Left lung (tissue), 10 donors: ENCODE results near the gene UNC13A. TPM values are rescaled to one million over a fixed set of nuclear protein-coding genes. Genes with fewer than 3 reads are reported as not detected.

Source experiments
- ATAC-seq: fragments of 200-7000 bp; cut with Tn5 transposase; one replicate; pipeline ENCODE4 v1.9.1; 2020; ENCODE audit warnings: moderate library complexity
- DNase-seq, 4 donors: peaks; one replicate each; pipeline ENCODE4 v3.0.0-alpha.2; 2013 to 2020
- H3K27ac ChIP-seq, 2 donors: fragments of 200-600 bp; sonication (generic) in 1 of 2; one replicate each; pipeline versions ENCODE4 v1.5.0 to v1.8.0; 2020 to 2021
- H3K27me3 ChIP-seq, 2 donors: fragments of 200-600 bp; sonication (generic) in 1 of 2; one replicate each; pipeline versions ENCODE4 v1.5.0 to v1.8.0; 2020 to 2021
- H3K36me3 ChIP-seq, 2 donors: fragments of 200-600 bp; sonication (generic) in 1 of 2; one replicate each; pipeline versions ENCODE4 v1.5.0 to v1.8.0; 2020 to 2021
- H3K4me1 ChIP-seq, 2 donors: fragments of 200-600 bp; one replicate each; pipeline ENCODE4 v1.8.0; 2021
- H3K4me3 ChIP-seq, 2 donors: fragments of 200-600 bp; sonication (generic) in 1 of 2; one replicate each; pipeline versions ENCODE4 v1.5.0 to v1.8.0; 2020 to 2021; ENCODE audit warnings: mild to moderate bottlenecking in 1 of 2
- H3K9me3 ChIP-seq, 2 donors: fragments of 200-600 bp; sonication (generic) in 1 of 2; one replicate each; pipeline versions ENCODE4 v1.5.0 to v1.8.0; 2020 to 2021
- intact Hi-C, 2 donors: fragments of 100-400 bp; cut with DNase I; formaldehyde crosslinking; loops; one replicate each; pipeline versions ENCODE4 v1.11.2 to v1.14.2; 2022
- polyA plus RNA-seq, 6 donors: library from polyadenylated mRNA; unstranded; fragments of 120-200 nt; gene quantifications; one replicate each; pipeline ENCODE4 v1.2.1, GENCODE V29; 2013; ENCODE audit not compliant: insufficient read length in 6 of 6
- total RNA-seq, 2 donors: library from RNA; stranded (reverse); fragmentation: NEBNext Ultra II Directional; extraction: Animal tissue kit (Norgen Biotek cat#: 25700); gene quantifications; one replicate each; pipeline ENCODE4 v1.2.1, GENCODE V29; 2021
- TF ChIP-seq, protein P1 (sequence below), 2 donors: fragments of 200-600 bp; sonication (generic) in 1 of 2; IDR thresholded peaks; one replicate each; pipeline versions ENCODE4 v1.5.0 to v1.8.0; 2021; ENCODE audit warnings: antibody characterized with exemption in 2 of 2
- donor health status: DM: no; HTN: yes; CAD: no.
- donor health status: DM: no; HTN: no; CAD: no.

Gene UNC13A
- total and polyA plus RNA-seq, 8 donors = 0.15 to 0.98 (median 0.56) TPM

DNA sequence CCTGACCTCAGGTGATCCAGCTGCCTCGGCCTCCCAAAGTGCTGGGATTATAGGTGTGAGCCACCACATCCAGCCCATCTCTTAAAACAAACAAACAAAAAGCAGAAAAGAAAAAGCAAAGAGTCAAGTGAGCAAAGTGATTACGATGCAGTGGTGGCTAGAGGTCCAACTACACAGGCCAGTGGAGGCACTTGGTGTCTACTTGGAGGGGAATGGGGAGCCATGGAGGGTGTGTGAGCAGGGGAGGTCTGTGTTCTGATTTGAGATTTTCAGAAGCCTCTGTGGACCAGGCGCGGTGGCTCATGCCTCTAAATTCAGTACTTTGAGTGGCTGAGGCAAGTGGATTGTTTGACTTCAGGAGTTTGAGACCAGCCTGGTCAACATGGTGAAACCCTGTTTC, 126.1 kb downstream of the UNC13A start:
- ATAC-seq (no peak), DNase-seq (no peak)
- Histone ChIP-seq H3K27ac (peak overlapping the region in 1 of 2 donors; percentile 84), H3K9me3 (no peaks in the 10 kb centered on the region), H3K27me3 (no peaks in the 10 kb centered on the region), H3K4me1 (peaks cover 0 to 56% of the 10 kb centered on the region in 2 donors), H3K36me3 (peaks cover 0 to 91% of the 10 kb centered on the region in 2 donors), H3K4me3 (no peak overlapping the region)
- TF ChIP-seq, protein P1, sequence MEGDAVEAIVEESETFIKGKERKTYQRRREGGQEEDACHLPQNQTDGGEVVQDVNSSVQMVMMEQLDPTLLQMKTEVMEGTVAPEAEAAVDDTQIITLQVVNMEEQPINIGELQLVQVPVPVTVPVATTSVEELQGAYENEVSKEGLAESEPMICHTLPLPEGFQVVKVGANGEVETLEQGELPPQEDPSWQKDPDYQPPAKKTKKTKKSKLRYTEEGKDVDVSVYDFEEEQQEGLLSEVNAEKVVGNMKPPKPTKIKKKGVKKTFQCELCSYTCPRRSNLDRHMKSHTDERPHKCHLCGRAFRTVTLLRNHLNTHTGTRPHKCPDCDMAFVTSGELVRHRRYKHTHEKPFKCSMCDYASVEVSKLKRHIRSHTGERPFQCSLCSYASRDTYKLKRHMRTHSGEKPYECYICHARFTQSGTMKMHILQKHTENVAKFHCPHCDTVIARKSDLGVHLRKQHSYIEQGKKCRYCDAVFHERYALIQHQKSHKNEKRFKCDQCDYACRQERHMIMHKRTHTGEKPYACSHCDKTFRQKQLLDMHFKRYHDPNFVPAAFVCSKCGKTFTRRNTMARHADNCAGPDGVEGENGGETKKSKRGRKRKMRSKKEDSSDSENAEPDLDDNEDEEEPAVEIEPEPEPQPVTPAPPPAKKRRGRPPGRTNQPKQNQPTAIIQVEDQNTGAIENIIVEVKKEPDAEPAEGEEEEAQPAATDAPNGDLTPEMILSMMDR (IDR thresholded peaks at IDR 0.05) = no peak
- intact Hi-C loops = no loop called here

DNA sequence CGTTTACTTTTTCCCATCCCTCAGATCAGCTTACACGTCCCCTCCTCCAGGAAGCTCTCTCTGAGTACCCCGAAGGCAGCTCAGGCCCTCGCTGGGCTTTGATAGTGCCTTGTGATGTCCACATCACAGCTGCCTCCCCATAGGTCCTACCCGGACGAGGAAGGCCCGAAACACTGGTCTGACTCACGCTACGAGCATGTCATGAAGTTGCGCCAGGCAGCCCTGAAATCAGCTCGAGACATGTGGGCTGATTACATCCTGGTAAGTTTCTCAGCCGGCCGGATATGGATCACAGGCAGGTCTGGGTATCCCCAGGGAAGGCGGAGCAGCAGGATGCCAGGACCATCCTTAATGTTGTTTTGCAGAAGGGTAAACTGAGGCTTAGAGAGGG, 128.0 kb downstream of the UNC13A start:
- intact Hi-C loops = no loop called here
- H3K4me1 ChIP-seq = peaks cover 5 to 66% of the 10 kb centered on the region in 2 donors
- no peaks in the 10 kb centered on the region for H3K27me3 ChIP-seq
- ATAC-seq (peak; percentile 19), DNase-seq (peak in 2 of 4 donors; percentile 76 to 86)
- TF ChIP-seq, protein P1 (IDR thresholded peaks at IDR 0.05) = no peak
- peaks cover 0 to 72% of the 10 kb centered on the region in 2 donors for H3K36me3 ChIP-seq
- peak overlapping the region; percentile 35 to 84 for H3K27ac ChIP-seq
- H3K9me3 ChIP-seq = no peaks in the 10 kb centered on the region
- H3K4me3 ChIP-seq = no peak overlapping the region

DNA sequence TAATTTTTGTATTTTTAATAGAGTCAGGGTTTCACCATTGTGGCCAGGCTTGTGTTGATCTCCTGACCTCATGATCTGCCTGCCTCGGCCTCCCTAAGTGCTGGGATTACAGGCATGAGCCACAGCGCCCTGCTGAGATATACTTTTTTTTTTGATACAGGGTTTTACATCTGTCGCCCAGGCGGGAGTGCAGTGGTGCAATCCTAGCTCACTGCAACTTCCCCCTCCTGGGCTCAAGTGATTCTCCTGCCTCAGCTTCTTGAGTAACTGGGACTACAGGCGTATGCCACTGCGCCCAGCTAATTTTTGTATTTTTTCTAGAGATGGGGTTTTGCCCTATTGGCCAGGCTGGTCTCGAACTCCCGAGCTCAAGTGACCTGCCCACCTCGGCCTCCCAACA, 130.7 kb downstream of the UNC13A start:
- intact Hi-C loops = no loop called here
- TF ChIP-seq, protein P1 (IDR thresholded peaks at IDR 0.05) = no peak
- peak in 2 of 4 donors; percentile 67 to 81 for DNase-seq
- H3K36me3 ChIP-seq = peaks cover 0 to 47% of the 10 kb centered on the region in 2 donors
- peak overlapping the region in 1 of 2 donors; percentile 99 for H3K4me3 ChIP-seq
- no peak for ATAC-seq
- no peaks in the 10 kb centered on the region for H3K27me3 ChIP-seq
- H3K27ac ChIP-seq = peak overlapping the region in 1 of 2 donors; percentile 91
- H3K9me3 ChIP-seq = no peaks in the 10 kb centered on the region
- peaks cover 8 to 76% of the 10 kb centered on the region in 2 donors for H3K4me1 ChIP-seq

DNA sequence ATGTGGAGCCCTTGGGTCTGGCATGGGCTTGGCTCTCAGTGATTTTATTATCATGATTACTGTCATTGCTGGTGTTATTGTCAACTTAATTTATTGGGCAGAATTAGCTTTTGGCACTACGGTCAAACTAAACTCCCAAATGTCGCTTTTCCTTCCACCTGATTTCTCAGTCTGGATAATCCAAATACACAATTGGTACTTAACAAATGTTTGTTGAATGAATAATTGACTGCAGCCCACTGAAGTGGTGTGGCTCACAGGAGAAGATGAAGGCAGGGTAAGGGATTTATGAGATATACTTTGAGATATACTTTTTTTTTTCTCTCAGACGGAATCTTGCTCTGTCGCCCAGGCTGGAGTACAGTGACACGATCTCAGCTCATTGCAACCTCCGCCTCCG, 131.2 kb downstream of the UNC13A start:
- peaks cover 0 to 42% of the 10 kb centered on the region in 2 donors for H3K36me3 ChIP-seq
- H3K4me1 ChIP-seq = peaks cover 8 to 71% of the 10 kb centered on the region in 2 donors
- H3K9me3 ChIP-seq = no peaks in the 10 kb centered on the region
- no peak for ATAC-seq
- TF ChIP-seq, protein P1 (IDR thresholded peaks at IDR 0.05) = no peak
- intact Hi-C loops = no loop called here
- peak overlapping the region in 1 of 2 donors; percentile 99 for H3K4me3 ChIP-seq
- peak overlapping the region; percentile 78 to 91 for H3K27ac ChIP-seq
- no peak for DNase-seq
- H3K27me3 ChIP-seq = no peaks in the 10 kb centered on the region

DNA sequence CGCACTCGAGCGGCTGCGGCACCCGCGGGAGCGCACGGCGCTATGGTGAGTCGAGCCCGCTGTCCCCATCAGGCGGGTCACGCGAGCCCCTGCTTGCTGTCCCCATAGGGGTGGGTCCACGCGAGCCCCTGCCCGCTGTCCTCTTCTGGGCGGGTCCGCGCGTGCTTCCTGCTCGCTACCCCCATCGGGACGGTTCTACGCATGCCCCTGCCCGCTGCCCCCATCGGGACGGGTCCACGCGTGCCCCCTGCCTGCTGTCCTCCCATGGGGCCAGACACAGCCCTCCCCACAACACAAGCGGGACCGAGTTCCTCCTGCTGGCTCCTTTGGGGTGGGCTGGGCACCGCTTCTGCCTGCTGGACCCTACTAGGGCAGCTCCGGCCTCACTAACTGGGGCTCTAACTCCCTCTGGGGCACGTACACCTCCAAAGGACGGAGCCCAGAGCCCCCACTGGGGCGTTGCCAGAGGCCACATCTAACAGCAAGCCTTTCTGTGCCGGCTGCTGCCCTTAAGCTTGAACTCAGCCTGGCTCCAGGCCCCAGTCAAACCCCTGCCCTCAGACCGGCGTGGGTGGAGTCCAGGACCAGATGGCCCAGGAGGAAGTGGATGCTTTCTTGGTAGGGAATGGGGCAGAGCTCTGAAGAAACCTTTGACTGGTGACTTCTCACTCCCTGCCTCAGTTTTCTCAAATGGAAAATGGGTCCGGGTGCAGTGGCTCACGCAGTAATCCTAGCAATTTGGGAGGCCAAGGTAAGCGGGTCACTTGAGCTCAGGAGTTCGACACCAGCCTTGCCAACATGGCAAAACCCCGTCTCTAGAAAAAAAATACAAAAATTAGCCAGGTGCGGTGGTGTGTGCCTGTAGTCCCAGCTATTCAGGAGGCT, 132.0 kb downstream of the UNC13A start:
- no peaks in the 10 kb centered on the region for H3K9me3 ChIP-seq
- no peaks in the 10 kb centered on the region for H3K27me3 ChIP-seq
- H3K4me1 ChIP-seq = peaks cover 8 to 63% of the 10 kb centered on the region in 2 donors
- TF ChIP-seq, protein P1 (IDR thresholded peaks at IDR 0.05) = no peak
- H3K36me3 ChIP-seq = peaks cover 0 to 34% of the 10 kb centered on the region in 2 donors
- peak overlapping the region; percentile 78 to 91 for H3K27ac ChIP-seq
- peak overlapping the region; percentile 94 to 99 for H3K4me3 ChIP-seq
- peak in 3 of 4 donors; percentile 46 to 92 (median 84) for DNase-seq
- ATAC-seq = peak; percentile 65
- intact Hi-C loops = no loop called here
